Activated naive CD4-positive, alpha-beta T cell (primary cell): ENCODE measurements around the gene MAP2K4.

Experiments used
- DNase-seq, 4 experiments: peaks; one replicate each; lab custom pipeline; 2025; lab: John Stamatoyannopoulos, UW

The MAP2K4 gene

GRCh38 chr17:12037970-12038369 lies 17.3 kb downstream of the MAP2K4 start:
- no peak for DNase-seq

- DNase-seq: no peak
These were observed 19.8 kb downstream of the MAP2K4 start for GRCh38 chr17:12040478-12040877.

- no peak for DNase-seq
These were observed 20.6 kb downstream of the MAP2K4 start for GRCh38 chr17:12041312-12041711.

GRCh38 chr17:12043702-12044101 lies 23.0 kb downstream of the MAP2K4 start:
- DNase-seq: no peak

- no peak for DNase-seq
These were observed 26.1 kb downstream of the MAP2K4 start for GRCh38 chr17:12046786-12047185.

GRCh38 chr17:12047681-12048376 lies 27.2 kb downstream of the MAP2K4 start:
- no peak for DNase-seq

GRCh38 chr17:12048843-12049473 lies 28.3 kb downstream of the MAP2K4 start:
- no peak for DNase-seq

- DNase-seq: no peak
These were observed 30.1 kb downstream of the MAP2K4 start for GRCh38 chr17:12050646-12051225.

GRCh38 chr17:12053552-12053951 lies 32.9 kb downstream of the MAP2K4 start:
- DNase-seq: no peak

GRCh38 chr17:12055889-12056288 lies 35.2 kb downstream of the MAP2K4 start:
- DNase-seq: no peak

GRCh38 chr17:12057520-12057919 lies 36.8 kb downstream of the MAP2K4 start:
- no peak for DNase-seq

GRCh38 chr17:12058535-12058934 lies 37.9 kb downstream of the MAP2K4 start:
- DNase-seq: no peak

GRCh38 chr17:12062249-12062648 lies 41.6 kb downstream of the MAP2K4 start:
- no peak for DNase-seq

- no peak for DNase-seq
These were observed 43.7 kb downstream of the MAP2K4 start for GRCh38 chr17:12064395-12064794.

GRCh38 chr17:12067485-12067884 lies 46.8 kb downstream of the MAP2K4 start:
- DNase-seq: no peak

GRCh38 chr17:12068946-12069345 lies 48.3 kb downstream of the MAP2K4 start:
- no peak for DNase-seq

- no peak for DNase-seq
These were observed 49.9 kb downstream of the MAP2K4 start for GRCh38 chr17:12070561-12070960.

GRCh38 chr17:12074346-12074745 lies 53.7 kb downstream of the MAP2K4 start:
- DNase-seq: no peak

- DNase-seq: no peak
These were observed 57.1 kb downstream of the MAP2K4 start for GRCh38 chr17:12077773-12078172.

GRCh38 chr17:12078791-12079190 lies 58.1 kb downstream of the MAP2K4 start:
- DNase-seq: no peak

GRCh38 chr17:12081720-12082119 lies 61.0 kb downstream of the MAP2K4 start:
- DNase-seq: no peak

GRCh38 chr17:12085076-12085949 lies 64.6 kb downstream of the MAP2K4 start:
- DNase-seq: no peak

- no peak for DNase-seq
These were observed 67.4 kb downstream of the MAP2K4 start for GRCh38 chr17:12088035-12088434.
